Stimulated activated CD4-positive, alpha-beta T cell treated with anti-CD3 and anti-CD28 coated beads, Interleukin-12 subunit alpha, Interleukin-12 subunit beta, amount 100 ng/mL, for 24 hours (primary cell): ENCODE measurements around the gene SERPINA3.
"Not testable (repeated sequence)": the region's sequence is repeated elsewhere in the genome, so short reads cannot be mapped to it uniquely, and the experiment has no call there.

Source experiments
- DNase-seq, 2 experiments: peaks; one replicate each; pipeline ENCODE4 v3.0.0-alpha.2; 2020; ENCODE audit warnings: low read depth in 2 of 2

SERPINA3 gene

GRCh38 chr14:94633121-94633520, 20.9 kb downstream of the SERPINA3 start:
- no peak for DNase-seq

- DNase-seq, result no peak
Measured at GRCh38 chr14:94635154-94635553, 23.0 kb downstream of the SERPINA3 start.

GRCh38 chr14:94636744-94637412, 24.7 kb downstream of the SERPINA3 start:
- DNase-seq, result no peak

DNA sequence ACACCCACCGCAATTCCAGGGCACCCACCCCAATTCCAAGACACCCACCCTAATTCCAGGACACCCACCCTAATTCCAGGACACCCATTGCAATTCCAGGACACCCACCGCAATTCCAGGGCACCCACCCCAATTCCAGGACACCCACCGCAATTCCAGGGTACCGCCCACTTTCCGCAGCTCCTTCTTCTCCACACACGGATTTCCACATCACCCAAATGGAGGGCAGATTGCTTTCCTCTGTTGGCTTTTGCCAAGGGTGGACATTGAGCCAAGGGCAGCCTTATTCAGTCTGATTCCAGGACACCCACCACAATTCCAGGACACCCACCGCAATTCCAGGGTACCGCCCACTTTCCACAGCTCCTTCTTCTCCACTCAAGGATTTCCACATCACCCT, 25.6 kb downstream of the SERPINA3 start:
- DNase-seq, result not testable (repeated sequence)

DNA sequence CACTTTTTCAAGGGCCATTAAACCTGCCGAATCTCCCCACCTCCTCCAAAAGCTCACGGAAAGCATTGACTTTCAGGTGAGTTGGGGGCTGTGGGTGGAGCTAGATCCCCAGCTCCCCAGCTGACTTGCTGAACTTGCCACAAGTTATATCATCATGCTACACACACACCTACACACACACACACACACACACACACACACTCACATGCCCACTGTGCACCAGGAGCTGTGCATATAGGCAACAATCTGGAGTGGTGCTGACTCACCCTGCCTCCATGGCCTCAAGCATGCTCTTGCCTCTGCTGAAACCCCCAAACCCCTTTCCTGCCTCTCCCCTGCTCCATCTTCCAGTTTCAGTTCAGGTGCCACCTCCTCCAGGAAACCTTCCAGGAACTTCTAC, 26.1 kb downstream of the SERPINA3 start:
- DNase-seq, result no peak

DNA sequence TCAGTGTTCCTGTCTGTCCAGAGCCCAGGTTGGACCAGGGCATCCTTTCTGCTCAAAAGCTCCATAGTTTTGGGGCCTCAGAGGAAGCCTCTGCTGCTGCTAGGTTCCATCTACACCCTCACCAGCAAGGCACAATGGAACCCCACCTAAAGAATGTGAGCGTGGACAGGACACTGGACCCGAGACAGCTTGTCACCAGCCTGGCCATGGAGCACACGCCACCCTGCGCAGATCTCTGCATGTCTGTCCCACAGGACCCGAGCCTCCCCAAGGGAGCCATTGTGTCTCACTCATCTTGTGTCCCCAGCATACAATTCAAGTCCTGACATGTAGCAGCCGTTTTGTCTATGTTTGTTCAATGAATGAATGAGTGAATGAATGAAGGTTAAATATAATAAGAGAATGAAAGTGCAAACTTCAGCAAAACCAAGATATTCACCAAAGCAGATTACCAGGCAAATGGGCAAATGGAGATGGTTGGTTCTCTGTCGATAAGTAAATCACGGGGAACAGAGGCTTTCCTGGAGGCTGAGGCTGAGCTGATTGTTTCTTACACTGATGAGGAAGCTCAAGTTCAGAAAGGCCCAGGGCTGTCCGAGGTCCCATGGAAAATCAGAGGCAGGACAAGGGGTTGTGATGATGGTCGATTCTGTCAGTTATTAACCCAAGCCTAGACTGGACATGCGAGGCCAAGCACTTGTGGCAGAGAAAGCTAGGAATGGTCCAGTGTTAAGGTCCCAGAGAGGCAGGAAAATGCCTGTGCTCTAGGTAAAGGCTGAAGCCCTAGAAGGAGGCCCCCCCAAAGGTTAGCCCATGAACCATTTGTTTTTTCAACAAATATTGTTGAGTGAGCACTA, 27.0 kb downstream of the SERPINA3 start:
- DNase-seq, result no peak

DNA sequence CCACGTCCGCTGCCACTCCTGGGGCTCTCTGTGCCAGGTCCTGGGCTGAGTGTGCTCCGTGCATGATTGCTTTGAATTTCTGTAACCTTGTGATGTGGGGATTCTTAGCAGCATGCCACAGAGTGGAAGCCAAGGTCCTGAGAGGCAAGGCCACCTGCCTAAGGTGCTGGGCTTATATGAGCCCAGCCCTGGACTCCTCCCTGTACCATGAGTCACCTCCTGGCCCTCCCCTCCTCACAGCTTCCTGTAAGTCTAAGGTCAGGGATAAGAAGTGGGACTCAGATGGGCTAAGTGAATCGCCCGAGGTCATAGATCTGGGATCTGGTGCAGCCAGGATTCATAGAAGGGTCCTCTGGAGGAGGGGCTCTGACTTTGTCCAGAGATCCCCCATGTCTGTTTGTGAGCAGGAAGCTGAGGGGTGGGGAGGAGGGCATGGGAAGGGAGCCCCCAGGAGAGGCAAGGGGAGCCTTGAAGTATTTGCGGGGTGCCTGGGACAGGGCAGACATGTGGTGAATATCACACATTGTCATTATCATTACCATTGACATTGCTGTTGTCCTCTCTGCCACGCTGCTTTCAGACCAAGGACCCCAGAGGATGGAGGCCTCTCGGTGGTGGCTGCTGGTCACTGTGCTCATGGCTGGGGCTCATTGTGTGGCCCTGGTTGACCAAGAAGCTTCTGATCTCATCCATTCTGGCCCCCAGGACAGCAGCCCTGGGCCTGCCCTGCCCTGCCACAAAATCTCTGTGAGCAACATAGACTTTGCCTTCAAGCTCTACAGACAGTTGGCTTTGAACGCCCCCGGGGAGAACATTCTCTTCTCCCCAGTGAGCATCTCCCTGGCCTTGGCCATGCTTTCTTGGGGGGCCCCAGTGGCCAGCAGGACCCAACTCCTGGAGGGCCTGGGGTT, 28.8 kb downstream of the SERPINA3 start:
- no peak for DNase-seq

DNA sequence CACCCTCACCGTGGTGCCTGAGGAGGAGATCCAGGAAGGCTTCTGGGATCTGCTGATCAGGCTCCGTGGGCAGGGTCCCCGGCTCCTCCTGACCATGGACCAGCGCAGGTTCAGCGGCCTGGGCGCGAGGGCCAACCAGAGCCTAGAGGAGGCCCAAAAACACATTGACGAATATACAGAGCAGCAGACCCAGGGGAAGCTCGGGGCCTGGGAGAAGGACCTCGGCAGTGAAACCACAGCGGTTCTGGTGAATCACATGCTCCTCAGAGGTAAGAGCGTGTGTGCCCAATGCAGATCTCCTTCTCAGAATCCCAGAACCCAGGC, 29.4 kb downstream of the SERPINA3 start:
- no peak for DNase-seq

GRCh38 chr14:94643316-94644101, 31.3 kb downstream of the SERPINA3 start:
- DNase-seq, result no peak

- no peak for DNase-seq
Measured at GRCh38 chr14:94644102-94644535, 31.9 kb downstream of the SERPINA3 start.

DNA sequence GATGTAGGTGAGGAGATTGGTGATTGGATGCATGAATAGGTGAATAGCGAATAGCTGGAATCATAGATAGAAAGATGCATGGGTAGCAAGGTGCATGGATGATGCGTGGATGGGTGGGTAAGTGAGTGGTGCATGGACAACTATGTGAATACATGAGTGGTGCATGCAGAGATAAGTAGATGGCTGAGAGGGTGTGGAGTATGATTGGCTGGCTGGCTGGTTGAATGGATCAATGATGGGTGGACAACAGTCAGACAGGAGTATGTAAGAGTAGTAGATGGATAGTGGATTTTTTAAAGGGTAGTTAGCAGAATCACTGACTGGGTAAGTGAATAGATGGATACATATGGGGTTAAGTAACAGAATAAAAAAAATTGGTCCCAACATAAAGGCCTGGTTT, 33.9 kb downstream of the SERPINA3 start:
- DNase-seq, result no peak

GRCh38 chr14:94646481-94646880, 34.3 kb downstream of the SERPINA3 start:
- DNase-seq, result no peak

- DNase-seq, result no peak
Measured at GRCh38 chr14:94648801-94649200, 36.6 kb downstream of the SERPINA3 start.

GRCh38 chr14:94649543-94650443, 37.6 kb downstream of the SERPINA3 start:
- DNase-seq, result no peak

- no peak for DNase-seq
Measured at GRCh38 chr14:94650444-94650775, 38.2 kb downstream of the SERPINA3 start.

DNA sequence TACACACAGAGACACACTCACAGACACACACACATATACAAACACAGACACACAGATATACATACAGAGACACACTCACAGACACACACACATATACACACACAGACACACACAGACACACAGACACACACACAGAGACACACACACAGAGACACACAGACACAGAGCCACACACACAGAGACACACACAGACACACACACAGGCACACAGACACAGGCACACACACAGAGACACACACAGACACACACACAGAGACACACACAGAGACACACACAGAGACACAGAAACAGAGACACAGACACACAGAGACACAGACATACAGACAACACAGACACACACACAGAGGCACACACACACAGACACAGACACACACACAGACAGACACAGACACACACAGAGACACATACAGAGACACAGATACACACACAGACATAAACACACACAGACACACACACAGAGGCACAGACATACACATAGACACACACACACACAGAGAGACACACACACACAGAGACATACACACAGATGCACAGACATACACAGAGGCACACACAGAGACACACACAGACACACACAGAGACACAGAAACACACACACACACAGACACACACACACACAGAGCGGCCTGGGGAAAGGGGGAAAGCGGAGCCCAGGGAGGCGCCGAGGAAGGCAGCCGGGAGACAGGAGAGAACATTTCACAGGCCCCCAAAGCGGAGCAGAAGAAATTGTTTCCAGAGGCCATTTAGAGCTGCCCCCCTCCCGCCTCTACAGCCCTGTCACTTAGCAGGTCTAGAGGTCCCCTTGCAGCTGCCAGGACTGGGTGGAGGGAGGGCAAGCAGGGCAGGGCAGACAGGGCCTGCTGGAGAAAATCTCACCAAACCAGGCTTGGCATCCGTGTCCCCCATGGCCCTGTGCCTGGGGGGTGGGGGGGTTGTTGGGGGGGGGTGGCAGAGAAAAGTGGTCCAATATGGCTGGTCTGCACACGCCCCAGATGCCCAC, 38.9 kb downstream of the SERPINA3 start:
- no peak for DNase-seq

DNA sequence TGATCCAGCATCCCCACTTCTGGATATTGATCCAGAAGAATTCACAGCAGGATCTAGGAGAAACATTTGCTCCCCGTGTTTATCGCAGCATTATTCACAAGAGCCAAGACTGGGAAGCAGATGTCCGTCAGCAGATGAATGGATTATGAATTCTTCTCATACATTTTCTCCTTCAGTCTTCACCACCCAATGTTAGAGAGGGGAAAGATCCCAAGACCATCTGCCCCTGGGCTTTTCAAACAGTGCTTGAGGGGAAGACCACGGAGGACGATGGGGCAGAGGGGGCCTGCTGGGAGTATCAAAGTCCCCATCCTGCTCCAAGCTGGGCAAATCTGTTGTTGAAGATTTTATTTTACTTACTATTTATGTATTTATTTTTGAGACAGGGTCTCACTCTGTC, 41.1 kb downstream of the SERPINA3 start:
- no peak for DNase-seq

DNA sequence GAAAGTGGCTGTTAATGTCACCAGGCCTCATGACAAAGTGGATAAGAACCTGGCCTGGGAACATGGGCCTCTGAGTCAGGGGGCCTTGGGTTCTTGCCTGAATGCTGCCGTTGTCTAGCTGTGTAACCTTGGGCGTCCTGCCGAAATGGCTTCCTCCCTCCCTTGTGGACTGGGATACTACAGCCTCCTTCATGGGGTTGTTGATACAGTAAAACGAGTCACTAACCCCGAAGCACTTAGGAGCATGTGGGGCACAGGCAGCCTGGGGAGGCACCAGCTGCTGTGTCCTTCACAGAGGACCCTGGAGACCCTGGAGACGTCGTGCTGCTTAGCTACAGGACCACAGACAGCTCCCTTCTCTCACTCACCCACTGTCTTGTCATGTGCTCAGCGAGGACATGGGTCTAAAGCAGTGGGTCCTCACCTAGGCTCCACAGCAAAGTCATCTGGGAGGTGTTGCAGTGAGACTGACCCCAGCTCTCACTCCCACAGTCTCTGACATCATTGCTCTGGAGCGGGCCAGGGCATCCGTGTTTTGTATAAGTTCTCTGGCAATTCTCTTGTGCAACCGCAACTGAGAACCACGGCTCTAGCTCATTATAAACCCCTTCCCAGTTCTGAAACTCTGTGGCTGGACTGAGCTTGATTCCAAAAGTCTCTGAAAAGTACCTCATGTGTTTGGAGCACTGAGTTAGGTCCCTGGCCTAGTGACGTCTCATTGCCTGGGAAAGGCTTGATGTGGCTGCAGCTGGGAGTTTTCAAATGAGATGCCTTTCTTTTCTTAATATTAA, 42.1 kb downstream of the SERPINA3 start:
- no peak for DNase-seq
